GM23338 (cell line): ENCODE data around the gene CFAP100. TPM values are rescaled to one million over a fixed set of nuclear protein-coding genes. Genes with fewer than 3 reads are reported as not detected.

Experiments used
- ATAC-seq: fragments of 200-7000 bp; cut with Tn5 transposase; 3 replicates; pipeline ENCODE4 v1.9.1; 2020
- DNase-seq: peaks from one replicate; pipeline ENCODE4 v3.0.0-alpha.2; 2015; ENCODE audit warnings: low spot score
- H2AFZ ChIP-seq: fragments of 200-600 bp; sonication (generic); 2 replicates; pipeline ENCODE4 v1.8.0; 2016; ENCODE audit warnings: antibody characterized with exemption, mild to moderate bottlenecking, moderate library complexity
- H3F3A ChIP-seq: fragments of 200-600 bp; sonication (generic); replicated peaks from 2 replicates; pipeline ENCODE4 v1.8.0; 2017; ENCODE audit warnings: antibody characterized with exemption, mixed run types, low read depth
- H3K27ac ChIP-seq: fragments of 200-600 bp; sonication (generic); 2 replicates; pipeline ENCODE4 v1.6.1; 2016; ENCODE audit warnings: low read depth
- H3K27me3 ChIP-seq: fragments of 200-600 bp; sonication (generic); 2 replicates; pipeline ENCODE4 v1.8.0; 2016; ENCODE audit warnings: mild to moderate bottlenecking, mixed run types, moderate library complexity; ENCODE audit not compliant: insufficient read depth
- H3K36me3 ChIP-seq: fragments of 200-600 bp; sonication (generic); 2 replicates; pipeline ENCODE4 v1.8.0; 2016; ENCODE audit warnings: mild to moderate bottlenecking; ENCODE audit not compliant: insufficient read depth
- H3K4me1 ChIP-seq: fragments of 200-600 bp; sonication (generic); 2 replicates; pipeline ENCODE4 v1.8.0; 2016; ENCODE audit warnings: mild to moderate bottlenecking, moderate library complexity; ENCODE audit not compliant: insufficient read depth
- H3K4me2 ChIP-seq: fragments of 200-600 bp; sonication (generic); 2 replicates; pipeline ENCODE4 v1.7.1; 2017; ENCODE audit warnings: mixed run types
- H3K4me3 ChIP-seq: fragments of 200-600 bp; sonication (generic); 2 replicates; pipeline ENCODE4 v1.6.1; 2016; ENCODE audit warnings: mixed run types
- H3K79me2 ChIP-seq: fragments of 200-600 bp; sonication (generic); replicated peaks from 2 replicates; pipeline ENCODE4 v1.8.0; 2017; ENCODE audit warnings: mild to moderate bottlenecking; ENCODE audit not compliant: insufficient read depth
- H3K9me2 ChIP-seq: fragments of 200-600 bp; sonication (generic); 2 replicates; pipeline ENCODE4 v1.8.0; 2017; ENCODE audit not compliant: insufficient read depth
- H4K20me1 ChIP-seq: fragments of 200-600 bp; sonication (generic); replicated peaks from 2 replicates; pipeline ENCODE4 v1.8.0; 2017; ENCODE audit warnings: mild to moderate bottlenecking; ENCODE audit not compliant: insufficient read depth
- H3K27ac Mint-ChIP-seq: 2 replicates; pipeline ENCODE4 v1.8.0; 2020; ENCODE audit warnings: inconsistent platforms, mild to moderate bottlenecking, moderate library complexity, mixed read lengths
- H3K27me3 Mint-ChIP-seq: 3 replicates; pipeline ENCODE4 v1.8.0; 2022; ENCODE audit warnings: low read depth, mild to moderate bottlenecking, moderate library complexity, mixed read lengths, inconsistent platforms; ENCODE audit not compliant: insufficient read depth, poor library complexity
- H3K36me3 Mint-ChIP-seq: 3 replicates; pipeline ENCODE4 v1.8.0; 2021; ENCODE audit warnings: low read depth, mild to moderate bottlenecking, inconsistent platforms, moderate library complexity, mixed read lengths
- H3K4me1 Mint-ChIP-seq: 3 replicates; pipeline ENCODE4 v1.8.0; 2020; ENCODE audit warnings: mild to moderate bottlenecking, inconsistent platforms, mixed read lengths
- H3K4me3 Mint-ChIP-seq: 3 replicates; pipeline ENCODE4 v1.8.0; 2021; ENCODE audit warnings: moderate library complexity, mild to moderate bottlenecking, inconsistent platforms, mixed read lengths
- H3K9me3 Mint-ChIP-seq: 3 replicates; pipeline ENCODE4 v1.8.0; 2020; ENCODE audit warnings: moderate library complexity, mild to moderate bottlenecking, inconsistent platforms, mixed read lengths
- CREB1 ChIP-seq: fragments of 250-450 bp; sonication (Bioruptor Pico); IDR thresholded peaks from 2 replicates; pipeline ENCODE4 v1.5.0; 2020; ENCODE audit warnings: low read depth, mild to moderate bottlenecking, moderate library complexity
- CTCF ChIP-seq, 2 experiments: fragments of 200-600 bp in 1 of 2; sonication (generic) in 1 of 2; conservative IDR thresholded peaks; 2 replicates each; pipeline versions ENCODE4 v1.5.1 to v1.6.1; 2016 to 2017; ENCODE audit warnings: antibody characterized with exemption in 2 of 2, low read depth in 2 of 2, mild to moderate bottlenecking in 2 of 2, moderate library complexity in 1 of 2
- ETS1 ChIP-seq: IDR thresholded peaks from 2 replicates; pipeline ENCODE4 v1.6.1; 2016; ENCODE audit warnings: antibody characterized with exemption
- REST ChIP-seq: IDR thresholded peaks from one replicate; pipeline ENCODE4 v1.6.1; 2018; ENCODE audit warnings: antibody characterized with exemption; ENCODE audit not compliant: unreplicated experiment
- ZNF114 ChIP-seq: fragments of 250-450 bp; sonication (Bioruptor Pico); IDR thresholded peaks from 2 replicates; pipeline ENCODE4 v1.5.0; 2020; ENCODE audit warnings: mild to moderate bottlenecking, moderate library complexity
- ZNF331 ChIP-seq: fragments of 250-450 bp; sonication (Bioruptor Pico); IDR thresholded peaks from 2 replicates; pipeline ENCODE4 v1.5.0; 2020; ENCODE audit warnings: low read depth, mild to moderate bottlenecking, moderate library complexity
- polyA plus RNA-seq: library from polyadenylated mRNA; unstranded; fragments of >200 nt; fragmentation: Nextera tagmentation; extraction: Ambion mirVana; gene quantifications from 2 replicates; pipeline ENCODE4 v1.2.1, GENCODE V29; 2016
- total RNA-seq: library from RNA; depleted of rRNA; stranded (reverse); fragments of >200 nt; shearing (Covaris generic); gene quantifications from 2 replicates; pipeline ENCODE4 v1.2.3, GENCODE V29; 2014

Gene CFAP100
- total and polyA plus RNA-seq, 2 experiments from 2014 or later, result 0.07 TPM; not detected in 1

- H3K27ac Mint-ChIP-seq, result no peak overlapping the region
- peak overlapping the region; percentile 54 for H3K4me3 Mint-ChIP-seq
- Histone ChIP-seq H3K4me1 (no peaks in the 10 kb centered on the region), H3K4me3 (peak overlapping the region; percentile 49), H3K9me2 (no peaks in the 10 kb centered on the region), H2AFZ (peak overlapping the region; percentile 91), H3K27me3 (peaks cover 27% of the 10 kb centered on the region), H3K36me3 (no peaks in the 10 kb centered on the region), H3K27ac (no peak overlapping the region), H4K20me1 (no peaks in the 10 kb centered on the region; the same call in 1 of the 2 replicates), H3K4me2 (peak overlapping the region; percentile 68), H3F3A (no peaks in the 10 kb centered on the region), H3K79me2 (no peaks in the 10 kb centered on the region)
- TF ChIP-seq CTCF (conservative IDR thresholded peaks at IDR 0.05; ENCODE audit: low read depth in 2 of 2), result peak in 1 of 2 experiments; percentile 32; a peak in 1 of 4 replicates
- no peak for TF ChIP-seq ZNF114 (CRISPR knock-in tag)
- peaks cover 24% of the 10 kb centered on the region for H3K27me3 Mint-ChIP-seq
- DNase-seq (no peak), ATAC-seq (no peak; the same call in 2 of the 3 replicates)
- H3K4me1 Mint-ChIP-seq, result peaks cover 12% of the 10 kb centered on the region
- no peaks in the 10 kb centered on the region; the same call in 2 of the 3 replicates for H3K9me3 Mint-ChIP-seq
- H3K36me3 Mint-ChIP-seq, result no peaks in the 10 kb centered on the region
These were observed 4.9 kb upstream of the CFAP100 start for GRCh38 chr3:126389794-126390146.

- peaks cover 2% of the 10 kb centered on the region; the same call in 1 of the 2 replicates for H3K4me1 ChIP-seq
- H3K4me2 ChIP-seq, result no peak overlapping the region
- DNase-seq (no peak), ATAC-seq (no peak)
- peaks cover 14% of the 10 kb centered on the region for H3K4me1 Mint-ChIP-seq
- peaks cover 32% of the 10 kb centered on the region for H3K27me3 ChIP-seq
- no peaks in the 10 kb centered on the region for H3K9me2 ChIP-seq
- no peaks in the 10 kb centered on the region for H3K36me3 Mint-ChIP-seq
- no peak overlapping the region for H3K27ac ChIP-seq
- no peaks in the 10 kb centered on the region; the same call in 1 of the 2 replicates for H4K20me1 ChIP-seq
- H3K79me2 ChIP-seq, result no peaks in the 10 kb centered on the region
- H3K4me3 ChIP-seq, result no peak overlapping the region
- peaks cover 29% of the 10 kb centered on the region for H3K27me3 Mint-ChIP-seq
- H2AFZ ChIP-seq, result no peak overlapping the region
- no peaks in the 10 kb centered on the region for H3K36me3 ChIP-seq
- no peak overlapping the region for H3K27ac Mint-ChIP-seq
- no peak overlapping the region for H3K4me3 Mint-ChIP-seq
- H3K9me3 Mint-ChIP-seq, result no peaks in the 10 kb centered on the region; the same call in 2 of the 3 replicates
- H3F3A ChIP-seq, result no peaks in the 10 kb centered on the region
- TF ChIP-seq CTCF (conservative IDR thresholded peaks at IDR 0.05; ENCODE audit: low read depth in 2 of 2), result no peak
- no peak for TF ChIP-seq ZNF331
- TF ChIP-seq REST, result no peak
- TF ChIP-seq CREB1 (CRISPR knock-in tag), result no peak
- TF ChIP-seq ETS1, result no peak
These were observed 4.5 kb upstream of the CFAP100 start for GRCh38 chr3:126390201-126390600.
